ENCODE measurements around the gene PLB1.

DNA sequence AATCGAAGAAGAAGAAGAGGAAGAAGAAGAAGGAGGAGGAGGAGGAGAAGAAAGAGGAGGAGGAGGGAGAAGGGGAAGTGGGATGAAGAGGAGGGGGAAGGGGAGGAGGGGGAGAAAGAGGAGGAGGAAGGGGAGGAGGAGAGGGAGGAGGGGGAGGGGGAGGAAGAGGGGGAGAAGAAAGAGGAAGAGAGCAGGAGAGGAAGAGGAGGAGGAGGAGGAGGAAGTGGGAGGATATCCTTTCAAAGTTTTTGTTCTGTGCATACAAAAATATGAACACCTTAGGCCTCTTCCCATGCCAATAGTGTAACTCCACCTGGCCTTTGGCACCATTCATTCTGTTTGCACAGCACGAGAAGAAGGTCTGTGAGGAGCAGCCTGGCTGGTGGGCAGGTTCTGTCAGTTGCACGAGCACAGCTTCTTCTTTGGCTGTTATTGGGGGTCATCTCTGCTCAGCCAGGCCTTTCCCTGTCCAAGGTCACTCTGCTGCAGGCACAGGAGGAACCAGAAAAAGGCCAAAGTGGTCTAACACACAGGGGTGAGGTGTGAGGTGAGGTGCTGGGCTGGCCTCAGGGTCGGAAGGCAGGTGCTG, 25.8 kb upstream of the PLB1 start:
- no peak for TF ChIP-seq POLR2AphosphoS5 (IDR thresholded peaks at IDR 0.05; ENCODE audit: low read depth, low read length)
- no peak for TF ChIP-seq POLR2A (IDR thresholded peaks at IDR 0.05; ENCODE audit: low read depth, low read length)
- TF ChIP-seq PAX5 (IDR thresholded peaks at IDR 0.05; ENCODE audit: insufficient read depth, low read length, severe bottlenecking), result no peak
- no peak; the same call in 1 of the 2 replicates for TF ChIP-seq SPI1 (IDR thresholded peaks at IDR 0.05; ENCODE audit: low read depth, low read length)
- TF ChIP-seq TAF1 (IDR thresholded peaks at IDR 0.05; ENCODE audit: low read depth, low read length), result no peak
- no peak for TF ChIP-seq POU2F2 (IDR thresholded peaks at IDR 0.05; ENCODE audit: low read depth, low read length)

All from GM12891 (cell line).